Stomach smooth muscle (tissue), 2 donors: ENCODE data around the gene EXOC8.

ENCODE experiments used
- H3K27ac ChIP-seq: one replicate; pipeline ENCODE4 v1.7.0; 2013; ENCODE audit warnings: mild to moderate bottlenecking, low read length, inconsistent platforms
- H3K27me3 ChIP-seq, 2 donors: one replicate each; pipeline ENCODE4 v1.7.0; 2013; ENCODE audit warnings: low read length in 2 of 2; ENCODE audit not compliant: insufficient read depth in 2 of 2, control insufficient read depth in 1 of 2
- H3K36me3 ChIP-seq, 2 donors: one replicate each; pipeline ENCODE4 v1.7.0; 2013; ENCODE audit warnings: low read length in 2 of 2; ENCODE audit not compliant: control insufficient read depth in 2 of 2, insufficient read depth in 2 of 2
- H3K4me1 ChIP-seq: one replicate; pipeline ENCODE4 v1.7.0; 2013; ENCODE audit warnings: low read length; ENCODE audit not compliant: control insufficient read depth, insufficient read depth
- H3K4me3 ChIP-seq, 2 donors: one replicate each; pipeline ENCODE4 v1.7.0; 2013; ENCODE audit warnings: low read length in 2 of 2
- H3K9ac ChIP-seq, 2 donors: one replicate each; pipeline ENCODE4 v1.7.0; 2013; ENCODE audit warnings: low read length in 2 of 2, mild to moderate bottlenecking in 1 of 2
- H3K9me3 ChIP-seq, 2 donors: one replicate each; pipeline ENCODE4 v1.7.0; 2013; ENCODE audit warnings: low read length in 2 of 2; ENCODE audit not compliant: control insufficient read depth in 2 of 2
- donor health status: healthy.
- donor health status: Pancreatic carcinoma.

The EXOC8 gene

GRCh38 chr1:231313661-231314060, 24.0 kb downstream of the EXOC8 start:
- Histone ChIP-seq H3K4me1 (no peaks in the 10 kb centered on the region), H3K9me3 (no peaks in the 10 kb centered on the region), H3K36me3 (no peaks in the 10 kb centered on the region), H3K27ac (no peak overlapping the region), H3K4me3 (no peak overlapping the region), H3K27me3 (no peaks in the 10 kb centered on the region), H3K9ac (no peak overlapping the region)

- no peak overlapping the region for H3K27ac ChIP-seq
- H3K9me3 ChIP-seq, result no peaks in the 10 kb centered on the region
- no peaks in the 10 kb centered on the region for H3K36me3 ChIP-seq
- no peak overlapping the region for H3K4me3 ChIP-seq
- H3K4me1 ChIP-seq, result no peaks in the 10 kb centered on the region
- no peak overlapping the region for H3K9ac ChIP-seq
- no peaks in the 10 kb centered on the region for H3K27me3 ChIP-seq
Measured at GRCh38 chr1:231312432-231312788, 25.2 kb downstream of the EXOC8 start.

GRCh38 chr1:231311720-231312431, 25.8 kb downstream of the EXOC8 start:
- Histone ChIP-seq H3K9ac (no peak overlapping the region), H3K4me1 (no peaks in the 10 kb centered on the region), H3K36me3 (no peaks in the 10 kb centered on the region), H3K27ac (no peak overlapping the region), H3K9me3 (no peaks in the 10 kb centered on the region), H3K4me3 (no peak overlapping the region), H3K27me3 (no peaks in the 10 kb centered on the region)

GRCh38 chr1:231310391-231310934, 27.2 kb downstream of the EXOC8 start:
- H3K9ac ChIP-seq, result no peak overlapping the region
- no peak overlapping the region for H3K4me3 ChIP-seq
- H3K27ac ChIP-seq, result no peak overlapping the region
- no peaks in the 10 kb centered on the region for H3K27me3 ChIP-seq
- H3K9me3 ChIP-seq, result no peaks in the 10 kb centered on the region
- H3K36me3 ChIP-seq, result no peaks in the 10 kb centered on the region
- H3K4me1 ChIP-seq, result no peaks in the 10 kb centered on the region

- H3K4me1 ChIP-seq, result no peaks in the 10 kb centered on the region
- no peaks in the 10 kb centered on the region for H3K36me3 ChIP-seq
- no peaks in the 10 kb centered on the region for H3K27me3 ChIP-seq
- no peaks in the 10 kb centered on the region for H3K9me3 ChIP-seq
- H3K27ac ChIP-seq, result no peak overlapping the region
- no peak overlapping the region for H3K4me3 ChIP-seq
- H3K9ac ChIP-seq, result no peak overlapping the region
Measured at GRCh38 chr1:231301990-231302389, 35.7 kb downstream of the EXOC8 start.

GRCh38 chr1:231295938-231296337, 41.7 kb downstream of the EXOC8 start:
- no peaks in the 10 kb centered on the region for H3K9me3 ChIP-seq
- no peak overlapping the region for H3K27ac ChIP-seq
- H3K4me3 ChIP-seq, result no peak overlapping the region
- no peaks in the 10 kb centered on the region for H3K27me3 ChIP-seq
- no peak overlapping the region for H3K9ac ChIP-seq
- no peaks in the 10 kb centered on the region for H3K36me3 ChIP-seq
- no peaks in the 10 kb centered on the region for H3K4me1 ChIP-seq

- Histone ChIP-seq H3K9ac (no peak overlapping the region), H3K36me3 (no peaks in the 10 kb centered on the region), H3K4me1 (no peaks in the 10 kb centered on the region), H3K9me3 (no peaks in the 10 kb centered on the region), H3K4me3 (no peak overlapping the region), H3K27me3 (no peaks in the 10 kb centered on the region), H3K27ac (no peak overlapping the region)
Measured at GRCh38 chr1:231286603-231287002, 51.0 kb downstream of the EXOC8 start.

- Histone ChIP-seq H3K36me3 (no peaks in the 10 kb centered on the region), H3K27ac (no peak overlapping the region), H3K4me3 (no peak overlapping the region), H3K9ac (no peak overlapping the region), H3K27me3 (no peaks in the 10 kb centered on the region), H3K9me3 (no peaks in the 10 kb centered on the region), H3K4me1 (no peaks in the 10 kb centered on the region)
Measured at GRCh38 chr1:231284441-231284840, 53.2 kb downstream of the EXOC8 start.
